ENCODE data around the gene MIDN. TPM values are rescaled to one million over a fixed set of nuclear protein-coding genes. Genes with fewer than 3 reads are reported as not detected.

MIDN gene
- total and polyA plus RNA-seq, 4 donors, result 39.7 to 185 (median 58.7) TPM

- H3K9ac ChIP-seq (ENCODE audit: insufficient read depth in 1 of 2, low read length in 2 of 2), result no peak overlapping the region
- 66 to 70% methylated on average over 7 to 8 of the region's 8 CpGs for WGBS, 2 donors
- H3K4me1 ChIP-seq (ENCODE audit: control insufficient read depth in 5 of 5, insufficient read depth in 5 of 5, low read length in 5 of 5), result peaks cover 0 to 31% (median 21%) of the 10 kb centered on the region in 5 donors
Measured at GRCh38 chr19:1247748-1248138, 640 bp upstream of the MIDN start.

GRCh38 chr19:1248786-1249297 lies 459 bp downstream of the MIDN start:
- no peaks in the 10 kb centered on the region for H3K9me3 ChIP-seq (ENCODE audit: control insufficient read depth in 4 of 4, insufficient read depth in 3 of 4, low read length in 3 of 4)
- H3K36me3 ChIP-seq (ENCODE audit: control insufficient read depth in 4 of 4, insufficient read depth in 4 of 4, low read length in 4 of 4), result peaks cover 0 to 30% (median 10%) of the 10 kb centered on the region in 4 donors
- peak overlapping the region in 1 of 2 donors; percentile 63 for H3K9ac ChIP-seq (ENCODE audit: insufficient read depth in 1 of 2, low read length in 2 of 2)
- H3K27ac ChIP-seq (ENCODE audit: low read depth in 1 of 2, low read length in 1 of 2), result peak overlapping the region; percentile 98 to 99
- no peaks in the 10 kb centered on the region for H3K27me3 ChIP-seq (ENCODE audit: control insufficient read depth in 3 of 3, insufficient read depth in 3 of 3, low read length in 2 of 3)
- peak overlapping the region; percentile 88 for H3K4me3 ChIP-seq
- DNase-seq (peak; percentile 86 to 88 (median 87)), ATAC-seq (ENCODE audit: insufficient read depth, low FRiP score) (peak; percentile 4)
- 0 to 1% methylated on average over 55 to 74 of the region's 74 CpGs for WGBS, 2 donors
- peak; percentile 48 for TF ChIP-seq CTCF (IDR thresholded peaks at IDR 0.05; ENCODE audit: control extremely low read depth, extremely low read depth)
- H3K4me1 ChIP-seq (ENCODE audit: control insufficient read depth in 5 of 5, insufficient read depth in 5 of 5, low read length in 5 of 5), result peaks cover 2 to 35% (median 24%) of the 10 kb centered on the region in 5 donors

More at GRCh38 chr19:1247748-1248138, 640 bp upstream of the MIDN start:
- Histone ChIP-seq H3K27me3 (ENCODE audit: control insufficient read depth in 3 of 3, insufficient read depth in 3 of 3, low read length in 2 of 3) (no peaks in the 10 kb centered on the region), H3K4me3 (no peak overlapping the region), H3K27ac (ENCODE audit: low read depth in 1 of 2, low read length in 1 of 2) (peak overlapping the region; percentile 97 to 98), H3K36me3 (ENCODE audit: control insufficient read depth in 4 of 4, insufficient read depth in 4 of 4, low read length in 4 of 4) (peaks cover 0 to 24% (median 7%) of the 10 kb centered on the region in 4 donors), H3K9me3 (ENCODE audit: control insufficient read depth in 4 of 4, insufficient read depth in 3 of 4, low read length in 3 of 4) (no peaks in the 10 kb centered on the region)
- no peak for TF ChIP-seq CTCF (IDR thresholded peaks at IDR 0.05; ENCODE audit: control extremely low read depth, extremely low read depth)
- ATAC-seq (ENCODE audit: insufficient read depth, low FRiP score) (no peak), DNase-seq (no peak)

GRCh38 chr19:1249298-1249989 lies 1.1 kb downstream of the MIDN start:
- TF ChIP-seq CTCF (IDR thresholded peaks at IDR 0.05; ENCODE audit: control extremely low read depth, extremely low read depth), result no peak
- WGBS, 2 donors, result 0 to 1% methylated on average over 62 to 102 of the region's 102 CpGs

More at GRCh38 chr19:1249298-1249989, 1.1 kb downstream of the MIDN start:
- Histone ChIP-seq H3K9ac (ENCODE audit: insufficient read depth in 1 of 2, low read length in 2 of 2) (no peak overlapping the region), H3K4me3 (peak overlapping the region; percentile 94), H3K36me3 (ENCODE audit: control insufficient read depth in 4 of 4, insufficient read depth in 4 of 4, low read length in 4 of 4) (peaks cover 2 to 32% (median 14%) of the 10 kb centered on the region in 4 donors), H3K27ac (ENCODE audit: low read depth in 1 of 2, low read length in 1 of 2) (peak overlapping the region; percentile 98 to 99), H3K27me3 (ENCODE audit: control insufficient read depth in 3 of 3, insufficient read depth in 3 of 3, low read length in 2 of 3) (no peaks in the 10 kb centered on the region), H3K4me1 (ENCODE audit: control insufficient read depth in 5 of 5, insufficient read depth in 5 of 5, low read length in 5 of 5) (peaks cover 2 to 35% (median 21%) of the 10 kb centered on the region in 5 donors), H3K9me3 (ENCODE audit: control insufficient read depth in 4 of 4, insufficient read depth in 3 of 4, low read length in 3 of 4) (no peaks in the 10 kb centered on the region)
- ATAC-seq (ENCODE audit: insufficient read depth, low FRiP score) (peak; percentile 12), DNase-seq (peak; percentile 97 to 99 (median 98))
